HG03565 (cell line): ENCODE results near the gene TEX52.

Experiments used
- ATAC-seq: cut with Tn5 transposase; IDR thresholded peaks from one replicate; pipeline ENCODE4 v1.9.1; 2021; ENCODE audit warnings: mild to moderate bottlenecking, moderate library complexity; ENCODE audit not compliant: unreplicated experiment

Gene TEX52

DNA sequence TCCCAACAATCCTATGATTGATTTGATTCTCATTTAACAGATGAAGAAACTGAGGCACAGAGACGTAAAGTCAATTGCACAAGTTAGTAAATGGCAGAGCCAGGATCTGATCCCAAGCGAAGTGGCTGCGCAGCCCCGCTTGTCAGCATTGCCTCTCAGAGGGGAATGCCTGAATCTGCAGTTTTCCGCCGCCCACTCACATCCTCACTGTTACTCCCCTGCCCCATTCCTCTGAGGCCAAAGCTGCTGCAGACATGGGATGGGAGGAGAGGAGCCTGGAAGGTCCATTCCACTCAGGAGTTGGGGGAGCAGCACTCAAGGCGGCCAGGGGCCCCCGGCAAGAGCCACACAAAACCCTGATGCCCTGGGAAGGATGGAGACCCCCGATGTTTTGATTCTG, 23.0 kb downstream of the TEX52 start:
- no peak for ATAC-seq

DNA sequence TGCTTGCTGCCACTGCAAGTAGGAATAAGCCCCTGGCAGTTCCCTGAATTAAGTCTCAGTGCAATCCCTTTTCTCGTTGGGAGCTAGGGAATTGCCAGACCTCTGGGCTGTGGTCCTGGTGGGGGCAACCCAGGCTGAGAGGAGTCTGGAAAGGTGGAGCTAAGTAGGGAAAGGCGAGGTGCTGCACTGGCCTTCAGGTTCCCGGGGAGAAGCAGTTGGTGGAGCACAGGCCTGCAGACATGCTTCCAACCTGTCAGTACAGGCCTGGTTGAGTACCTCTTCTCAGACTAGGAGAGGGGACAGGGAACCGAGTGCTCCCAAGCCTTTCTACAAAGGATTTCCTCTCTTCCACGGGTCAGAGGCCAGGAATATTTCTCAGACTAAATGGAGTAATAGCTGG, 23.5 kb downstream of the TEX52 start:
- ATAC-seq: no peak

DNA sequence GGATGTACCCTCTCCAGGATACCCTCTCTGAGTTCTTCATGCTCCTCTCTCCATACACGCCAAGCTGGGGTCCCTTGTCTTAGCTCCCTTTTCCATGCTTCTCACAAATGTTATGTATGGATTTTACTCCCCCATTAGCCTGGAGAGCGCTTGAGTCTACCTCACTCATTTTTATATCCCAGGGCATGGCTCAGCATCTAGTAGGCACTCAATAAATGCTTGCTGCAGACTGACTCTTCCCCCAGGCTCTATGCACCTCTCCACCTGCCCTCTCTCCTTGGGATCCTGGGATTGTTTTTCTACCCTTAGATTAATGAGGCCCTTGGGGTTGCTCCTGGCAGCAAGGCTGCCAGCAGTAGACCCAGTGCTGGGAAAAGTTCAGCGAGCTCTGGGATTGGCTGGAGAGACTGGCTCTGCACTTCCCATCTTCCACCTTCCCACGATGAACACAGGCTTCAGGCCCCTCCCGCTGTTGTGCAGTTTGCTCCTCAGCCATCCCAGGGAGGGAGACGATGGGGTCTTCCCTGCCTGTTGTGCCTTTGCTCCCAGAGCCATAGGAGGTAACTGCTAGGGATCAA, 24.2 kb downstream of the TEX52 start:
- ATAC-seq: no peak

DNA sequence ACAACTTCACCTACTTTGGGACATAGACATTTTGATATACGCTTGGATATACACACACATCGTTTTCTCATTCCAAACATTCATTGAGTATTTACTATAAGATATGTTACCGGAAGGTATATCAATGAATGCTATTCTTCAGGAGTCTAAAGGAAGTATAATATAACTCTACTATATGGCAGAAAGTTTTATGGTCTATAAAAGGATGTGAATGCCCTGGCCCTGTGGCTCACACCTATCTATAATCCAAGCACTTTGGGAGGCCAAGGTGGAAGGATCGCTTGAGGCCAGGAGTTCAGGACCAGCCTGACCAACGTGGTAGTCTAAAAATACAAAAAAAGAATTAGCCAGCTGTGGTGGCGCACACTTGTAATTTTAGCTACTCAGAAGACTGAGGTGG, 27.6 kb downstream of the TEX52 start:
- ATAC-seq: no peak

DNA sequence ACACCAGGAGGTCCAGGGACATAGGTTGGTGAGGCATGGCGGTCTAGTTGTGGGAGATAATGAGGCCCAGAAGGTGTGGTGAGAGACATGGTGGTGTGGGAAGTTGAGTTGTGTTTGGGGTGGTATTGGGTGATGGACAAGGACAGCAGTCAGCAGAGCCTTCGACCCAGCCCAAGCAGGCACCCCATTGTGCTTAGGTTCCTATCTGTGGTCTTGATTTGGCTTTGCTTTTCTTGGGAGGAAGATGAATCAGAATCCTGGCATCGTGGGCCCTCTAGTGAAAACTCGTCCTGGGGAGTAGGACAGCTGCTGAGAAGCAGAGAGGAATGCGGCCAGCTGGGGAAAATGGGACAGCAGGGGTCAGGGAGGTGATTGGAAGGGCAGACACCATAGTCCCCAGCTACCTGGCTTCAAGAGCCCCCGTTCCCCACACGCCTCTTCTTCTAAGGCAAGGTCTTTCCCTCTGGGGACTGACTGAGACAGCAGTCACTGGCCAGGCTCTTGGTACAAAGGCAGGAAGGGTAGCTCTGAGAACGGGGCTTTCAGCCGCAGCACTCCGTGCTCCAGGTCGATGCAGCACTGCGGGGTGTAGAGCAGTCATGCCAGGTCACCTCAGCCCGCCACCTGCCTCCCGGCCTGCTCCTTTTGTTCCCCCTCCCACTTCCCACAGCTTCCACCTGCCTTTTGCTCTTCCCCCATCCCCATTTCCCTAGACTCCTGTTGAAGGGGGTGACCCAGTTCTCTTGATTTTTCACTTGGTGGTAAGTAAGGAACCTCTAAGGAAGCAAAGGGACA, 29.9 kb downstream of the TEX52 start:
- no peak for ATAC-seq

DNA sequence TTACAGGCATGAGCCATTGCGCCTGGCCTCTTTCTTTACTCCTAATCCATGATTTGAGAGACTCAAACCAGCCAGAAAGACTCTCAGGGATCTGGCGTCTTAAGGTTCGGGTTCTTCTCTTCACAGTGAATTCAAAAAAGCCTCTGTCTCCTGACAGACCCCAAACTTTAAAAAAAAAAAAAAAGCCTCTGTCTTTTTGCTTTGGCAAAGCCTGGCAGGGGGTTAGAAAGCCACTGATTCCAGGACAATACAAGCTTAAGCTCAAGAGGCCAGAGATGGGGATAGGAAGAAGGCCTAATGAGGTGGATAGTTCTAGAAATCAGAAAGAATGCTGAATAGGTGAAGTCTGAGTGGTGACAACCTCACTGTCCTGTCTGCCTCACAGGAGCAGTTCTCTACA, 30.8 kb downstream of the TEX52 start:
- ATAC-seq: no peak

DNA sequence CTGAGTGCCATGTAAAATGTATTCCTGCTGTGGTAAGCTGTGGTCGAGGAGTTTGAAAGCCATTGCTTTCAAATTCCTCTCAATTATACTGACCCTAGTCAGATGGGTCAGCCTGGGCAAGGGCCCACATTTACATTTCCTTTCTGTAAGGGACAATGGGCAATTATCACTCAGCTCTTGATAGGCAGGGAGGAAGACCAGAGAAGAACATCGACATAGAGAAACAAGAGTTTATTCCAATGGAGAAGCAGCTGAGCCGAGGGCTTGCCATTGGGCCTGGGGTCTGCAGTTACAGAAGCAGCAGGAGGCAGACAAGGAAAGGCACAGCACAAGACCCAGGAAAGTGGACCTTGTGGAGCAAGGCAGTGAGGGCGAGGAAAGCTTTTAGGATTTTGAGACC, 31.7 kb downstream of the TEX52 start:
- ATAC-seq: no peak

DNA sequence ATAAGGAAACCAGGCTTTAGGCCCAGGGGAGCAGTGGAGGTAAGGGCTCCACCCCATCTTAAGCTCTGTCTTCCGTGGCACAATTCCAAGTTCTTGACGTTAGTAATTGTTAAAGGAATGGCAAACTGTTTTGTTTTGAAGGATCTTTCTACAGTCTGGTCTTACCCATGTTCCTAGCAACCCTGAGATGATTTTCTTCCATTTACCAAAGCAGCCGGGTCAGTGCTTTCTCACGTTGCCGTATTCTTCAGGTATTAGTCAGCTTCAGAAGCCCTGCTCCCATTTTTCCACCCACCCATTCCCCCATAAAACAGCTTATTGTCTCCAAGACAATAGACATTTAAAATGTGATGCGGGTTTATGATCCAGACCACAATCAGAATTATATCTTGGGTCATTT, 32.3 kb downstream of the TEX52 start:
- ATAC-seq: no peak

DNA sequence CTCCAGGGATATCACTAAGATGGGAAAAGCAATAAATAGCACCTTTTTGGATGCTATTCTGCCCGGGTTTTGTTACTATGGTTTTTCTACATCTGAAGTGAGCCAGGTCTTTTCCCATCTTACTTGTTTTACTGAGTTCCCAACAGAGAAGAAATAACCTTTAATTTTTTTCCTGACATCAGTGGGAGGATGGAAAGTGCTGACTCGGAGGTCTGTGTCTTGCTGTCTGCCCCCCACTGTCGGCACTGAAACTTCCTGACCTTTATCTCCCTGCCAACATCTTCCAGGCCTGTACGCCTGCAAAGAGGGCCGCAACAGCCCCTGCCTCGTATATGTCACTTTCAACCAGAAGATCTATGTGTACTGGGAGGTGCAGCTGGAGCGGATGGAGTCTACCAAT, 33.4 kb downstream of the TEX52 start:
- no peak for ATAC-seq

DNA sequence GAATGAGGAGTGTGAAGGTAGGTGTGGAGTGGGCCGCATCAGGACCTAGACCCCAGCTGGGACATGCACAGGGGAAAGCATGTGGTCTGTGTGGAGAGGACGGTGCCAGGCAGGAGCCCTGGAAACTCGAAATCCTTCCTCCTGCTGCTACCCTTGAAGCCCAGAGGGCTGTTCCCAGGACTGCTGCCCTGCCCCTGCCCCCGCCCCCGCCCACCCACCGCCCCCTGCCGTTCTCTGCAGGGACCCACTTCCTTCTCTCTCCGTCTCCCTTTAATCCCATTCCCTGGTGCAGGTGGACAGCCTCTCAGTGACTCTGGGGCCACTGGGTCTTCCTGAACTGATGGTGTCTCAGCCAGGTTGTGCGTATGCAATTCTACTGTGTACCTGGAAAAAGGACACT, 36.4 kb downstream of the TEX52 start:
- ATAC-seq: no peak

DNA sequence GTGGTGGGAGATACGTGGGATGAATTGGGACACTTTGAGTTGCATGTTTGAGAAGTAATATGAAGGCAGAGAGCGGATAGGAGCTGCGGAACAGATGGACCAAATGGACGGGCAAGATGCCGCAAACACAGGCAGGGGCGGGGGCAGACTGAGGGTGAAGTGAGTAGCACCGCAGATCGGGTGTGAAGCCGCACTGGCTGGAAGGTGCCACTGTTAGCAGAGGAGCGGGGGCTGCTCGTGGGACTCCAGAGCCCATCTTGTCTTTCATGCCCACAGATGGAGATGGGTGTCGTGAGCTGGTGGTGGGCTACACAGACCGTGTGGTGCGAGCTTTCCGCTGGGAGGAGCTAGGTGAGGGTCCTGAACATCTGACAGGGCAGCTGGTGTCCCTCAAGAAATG, 37.0 kb downstream of the TEX52 start:
- no peak for ATAC-seq

DNA sequence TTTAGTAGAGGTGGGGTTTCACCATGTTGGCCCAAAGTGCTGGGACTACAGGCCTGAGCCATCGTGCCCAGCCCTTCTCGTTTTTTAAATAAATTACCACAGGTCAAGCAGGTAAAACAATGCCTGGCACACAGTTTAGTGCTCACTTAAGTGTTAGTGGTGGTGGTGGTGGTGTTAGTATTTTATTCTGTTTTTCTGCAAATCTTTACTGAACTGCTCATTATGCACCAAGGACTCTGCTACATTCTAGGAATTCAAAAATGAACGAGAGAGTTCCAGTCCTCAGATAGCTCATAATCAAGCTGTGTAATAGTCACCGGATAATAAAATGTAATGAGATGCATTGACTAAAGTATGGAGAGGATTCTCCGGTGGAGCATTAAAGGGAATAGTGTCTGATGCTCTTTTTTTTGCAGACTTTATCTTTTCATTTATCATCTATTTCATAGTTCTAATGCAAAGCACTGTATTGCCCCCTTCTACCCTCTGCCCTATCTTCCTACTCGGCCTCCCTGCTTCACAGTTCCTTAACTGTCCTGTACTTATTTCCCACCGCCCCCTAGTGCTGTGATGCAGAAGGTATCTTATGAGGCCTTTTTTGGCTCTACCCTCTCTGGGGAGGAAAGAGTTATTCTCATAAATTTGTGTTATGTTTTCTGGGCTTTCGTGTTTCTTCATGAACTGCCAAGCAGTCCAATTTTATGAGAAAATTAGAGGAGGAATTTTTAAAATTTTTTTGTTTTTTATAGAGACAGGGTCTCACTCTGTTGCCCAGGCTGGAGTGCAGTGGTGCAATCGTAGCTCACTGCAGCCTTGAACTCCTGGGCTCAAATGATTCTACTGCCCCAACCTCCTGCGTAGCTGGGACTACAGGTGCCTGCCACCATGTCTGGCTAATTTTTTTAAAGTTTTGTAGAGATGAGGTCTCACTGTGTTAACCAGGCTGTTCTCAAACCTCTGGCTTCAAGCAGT, 43.3 kb downstream of the TEX52 start:
- ATAC-seq: no peak

DNA sequence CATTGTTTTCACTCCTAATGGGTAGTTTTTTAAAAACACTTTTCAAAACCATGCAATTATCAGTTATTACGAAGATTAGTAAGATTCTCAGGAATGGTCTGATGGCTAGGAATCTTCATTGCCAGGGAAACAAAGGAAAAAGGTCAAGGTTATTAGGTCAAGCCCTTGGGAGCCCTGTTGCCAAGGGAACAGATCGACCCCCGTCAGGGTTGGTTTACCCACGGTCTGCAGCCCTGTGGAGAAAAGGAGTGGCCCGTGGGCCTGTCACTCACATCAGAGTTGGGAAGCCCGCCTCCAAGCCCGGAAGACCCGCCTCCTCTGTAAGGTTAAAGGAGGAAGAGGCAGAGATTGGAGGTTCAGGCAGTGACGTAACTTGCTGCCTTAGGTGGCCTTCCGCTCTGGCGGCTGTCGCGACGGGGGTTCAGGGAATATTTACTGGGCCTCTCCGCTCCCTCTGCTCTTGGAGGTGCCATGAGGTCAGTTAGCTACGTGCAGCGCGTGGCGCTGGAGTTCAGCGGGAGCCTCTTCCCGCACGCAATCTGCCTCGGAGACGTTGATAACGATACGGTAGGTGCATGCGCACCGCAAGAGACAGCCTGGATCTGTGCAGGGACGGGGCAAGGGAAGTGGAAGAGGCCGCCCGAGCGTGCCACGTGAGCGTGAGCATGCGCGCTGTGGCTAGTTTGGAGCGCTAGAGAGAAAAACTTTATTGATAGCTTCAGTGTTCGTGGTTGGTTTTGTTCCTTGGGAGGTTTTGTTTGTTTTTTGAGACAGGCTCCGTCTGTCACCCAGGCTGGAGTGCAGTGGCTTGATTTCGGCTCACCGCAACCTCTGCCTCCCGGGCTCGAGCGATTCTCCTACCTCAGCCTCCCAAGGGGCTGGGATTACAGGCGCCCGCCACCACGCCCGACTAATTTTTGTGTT, 44.3 kb downstream of the TEX52 start, which contains the start of gene ITFG2:
TSS of gene ITFG2 (plus strand) at position 379 of the 924 bp plus-strand sequence. CDS start at position 472, 93 bp downstream.
- ATAC-seq: peak; percentile 82

DNA sequence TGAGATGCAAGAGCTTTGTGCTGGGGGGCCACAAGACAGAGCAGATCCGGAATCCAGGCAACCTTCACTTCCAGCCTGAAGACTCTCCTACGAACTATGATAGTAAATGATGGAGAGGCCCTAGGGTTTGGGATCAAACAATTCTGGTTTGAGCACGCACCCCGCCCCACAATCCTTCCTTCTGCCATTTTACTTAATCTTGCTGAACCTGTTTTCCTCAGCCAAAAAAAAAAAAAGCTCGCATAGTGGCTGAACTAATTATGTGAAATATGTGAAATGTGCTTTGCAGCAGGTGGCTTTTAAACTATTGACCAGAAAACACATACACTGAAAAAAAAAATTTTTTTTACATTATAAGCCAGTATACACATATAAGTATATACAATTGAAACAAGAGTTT, 45.0 kb downstream of the TEX52 start:
- ATAC-seq: no peak

DNA sequence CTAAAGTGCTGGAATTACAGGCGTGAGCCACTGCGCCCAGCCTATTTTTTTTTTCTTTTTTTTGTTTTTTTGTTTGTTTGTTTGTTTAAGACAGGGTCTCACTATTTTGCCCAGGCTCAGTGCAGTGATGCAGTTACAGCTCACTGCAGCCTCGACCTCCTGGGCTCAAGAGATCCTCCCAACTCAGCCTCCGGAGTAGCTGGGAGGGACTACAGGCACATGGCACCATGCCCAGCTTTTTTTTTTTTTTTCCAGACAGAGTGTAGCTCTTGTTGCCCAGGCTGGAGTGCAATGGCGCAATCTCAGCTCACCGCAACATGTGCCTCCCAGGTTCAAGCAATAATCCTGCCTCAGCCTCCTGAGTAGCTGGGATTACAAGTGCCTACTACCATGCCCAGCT, 50.1 kb downstream of the TEX52 start:
- ATAC-seq: no peak

DNA sequence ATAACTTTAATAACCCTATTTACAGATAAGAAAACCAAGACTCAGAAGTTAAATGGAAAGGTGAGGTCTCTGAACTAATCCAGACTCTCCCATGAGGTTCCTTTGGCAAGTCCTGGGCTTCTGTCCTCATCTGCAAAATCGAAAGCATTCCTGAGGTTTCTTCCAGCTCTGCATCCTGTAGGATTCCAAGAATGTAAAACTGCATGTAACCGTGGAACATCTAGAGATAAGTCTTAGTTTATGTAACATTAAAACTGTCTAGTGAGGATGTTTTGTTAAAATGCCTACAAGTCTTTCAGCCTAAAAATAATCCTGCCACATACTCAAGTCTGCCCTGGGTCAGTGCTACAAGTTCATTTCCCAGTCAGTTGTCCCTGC, 51.7 kb downstream of the TEX52 start:
- ATAC-seq: no peak

DNA sequence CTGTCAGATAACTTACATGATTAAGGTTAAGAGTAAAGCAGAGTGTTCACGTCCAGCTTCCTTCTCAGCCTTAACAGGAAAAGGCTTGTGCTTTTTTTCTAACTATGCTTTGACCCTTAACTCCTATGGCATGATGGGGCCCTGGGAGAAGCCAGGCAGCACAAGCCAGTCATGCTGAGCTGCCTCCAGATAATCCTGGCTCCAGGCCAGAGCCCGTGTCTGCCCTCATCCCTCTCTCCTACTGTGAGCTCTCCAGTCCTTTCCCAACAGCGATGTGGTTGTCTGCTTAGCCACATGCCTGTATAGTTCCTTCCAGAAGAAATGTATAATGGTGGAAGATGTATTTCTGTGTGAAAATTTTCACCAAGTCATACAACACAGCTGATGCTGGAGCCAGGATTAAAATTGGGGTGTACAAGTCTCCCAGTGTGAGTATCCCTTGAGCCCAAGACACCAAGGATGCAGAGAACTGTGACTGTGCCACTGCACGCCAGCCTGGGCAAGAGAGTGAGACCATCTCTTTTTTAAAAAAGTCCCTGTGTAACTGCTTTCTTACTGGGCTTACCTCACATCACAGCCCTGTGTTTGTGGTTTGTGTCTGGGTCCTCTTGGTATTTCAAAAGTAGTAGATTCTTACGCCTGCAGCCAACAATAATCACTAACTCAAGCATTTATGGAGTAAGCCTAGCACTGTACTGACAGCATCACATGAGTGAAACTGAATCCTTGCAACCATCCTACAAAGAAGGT, 52.3 kb downstream of the TEX52 start:
- no peak for ATAC-seq

DNA sequence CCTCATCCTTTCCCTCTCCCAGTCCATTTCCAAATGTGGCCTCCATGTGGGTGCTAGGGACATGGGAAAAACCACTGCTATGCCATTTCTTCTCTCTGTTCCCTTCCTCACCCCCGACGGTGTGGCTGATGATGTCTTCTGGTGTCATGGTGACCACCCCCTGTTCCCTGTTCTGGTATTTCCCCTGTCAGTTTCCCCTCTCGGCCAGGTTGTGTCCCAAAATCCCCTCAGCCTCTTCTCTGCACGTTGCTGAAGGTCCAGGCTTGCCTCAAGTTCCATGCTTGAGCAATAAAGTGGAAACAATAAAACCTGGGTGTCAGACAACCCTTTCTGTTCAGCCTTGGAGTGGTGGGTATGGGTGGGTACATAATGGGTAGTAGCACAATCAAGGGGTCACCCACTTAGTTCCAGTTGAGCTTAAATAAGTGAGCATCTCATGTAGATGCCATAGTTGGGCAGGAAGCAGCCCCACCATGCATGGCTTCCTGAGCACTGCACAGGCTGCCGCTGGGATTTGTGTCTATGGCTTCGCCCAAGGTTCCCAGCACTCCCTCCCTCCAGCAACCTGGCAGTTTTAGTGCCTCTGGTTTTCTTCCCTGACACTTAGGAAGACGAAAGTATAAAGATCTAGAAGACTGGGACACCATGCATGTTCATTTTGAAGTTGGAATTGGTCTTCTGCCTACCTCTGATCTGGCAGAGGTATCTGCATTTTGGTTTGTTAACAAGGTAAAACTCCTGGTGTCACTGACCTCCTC, 53.0 kb downstream of the TEX52 start:
- ATAC-seq: no peak
